IPS-15b (cell line): ENCODE results near the gene ELOVL1.

Source experiments
- H3K27me3 ChIP-seq: one replicate; pipeline ENCODE4 v1.6.1; 2013; ENCODE audit warnings: low read length; ENCODE audit not compliant: control insufficient read depth, insufficient read depth
- H3K36me3 ChIP-seq: one replicate; pipeline ENCODE4 v1.6.1; 2013; ENCODE audit warnings: low read length; ENCODE audit not compliant: control insufficient read depth, insufficient read depth
- H3K4me1 ChIP-seq: one replicate; pipeline ENCODE4 v1.6.1; 2013; ENCODE audit warnings: mild to moderate bottlenecking, low read length; ENCODE audit not compliant: control insufficient read depth, insufficient read depth
- H3K4me3 ChIP-seq: one replicate; pipeline ENCODE4 v1.5.1; 2013; ENCODE audit warnings: low read depth, low read length
- H3K9ac ChIP-seq: one replicate; pipeline ENCODE4 v1.6.1; 2013; ENCODE audit warnings: low read depth, mild to moderate bottlenecking, low read length
- H3K9me3 ChIP-seq: one replicate; pipeline ENCODE4 v1.6.1; 2013; ENCODE audit warnings: mild to moderate bottlenecking, low read length; ENCODE audit not compliant: control insufficient read depth, insufficient read depth

Gene ELOVL1

GRCh38 chr1:43318831-43319230 lies 49.0 kb downstream of the ELOVL1 start:
- H3K4me3 ChIP-seq, result no peak overlapping the region
- no peaks in the 10 kb centered on the region for H3K9me3 ChIP-seq

GRCh38 chr1:43317817-43318471 lies 49.9 kb downstream of the ELOVL1 start:
- Histone ChIP-seq H3K9me3 (no peaks in the 10 kb centered on the region), H3K4me1 (peaks cover 2% of the 10 kb centered on the region)

More at GRCh38 chr1:43318831-43319230, 49.0 kb downstream of the ELOVL1 start:
- peaks cover 2% of the 10 kb centered on the region for H3K4me1 ChIP-seq
- H3K36me3 ChIP-seq, result no peaks in the 10 kb centered on the region
- no peaks in the 10 kb centered on the region for H3K27me3 ChIP-seq
- H3K9ac ChIP-seq, result no peak overlapping the region

GRCh38 chr1:43316738-43317520 lies 50.9 kb downstream of the ELOVL1 start:
- H3K9ac ChIP-seq, result no peak overlapping the region
- no peaks in the 10 kb centered on the region for H3K27me3 ChIP-seq
- no peaks in the 10 kb centered on the region for H3K36me3 ChIP-seq
- peaks cover 2% of the 10 kb centered on the region for H3K4me1 ChIP-seq
- H3K4me3 ChIP-seq, result no peak overlapping the region
- no peaks in the 10 kb centered on the region for H3K9me3 ChIP-seq

More at GRCh38 chr1:43317817-43318471, 49.9 kb downstream of the ELOVL1 start:
- Histone ChIP-seq H3K27me3 (no peaks in the 10 kb centered on the region), H3K9ac (no peak overlapping the region), H3K4me3 (no peak overlapping the region), H3K36me3 (no peaks in the 10 kb centered on the region)

- Histone ChIP-seq H3K36me3 (no peaks in the 10 kb centered on the region), H3K27me3 (no peaks in the 10 kb centered on the region), H3K9me3 (no peaks in the 10 kb centered on the region), H3K4me1 (peaks cover 2% of the 10 kb centered on the region), H3K9ac (no peak overlapping the region), H3K4me3 (no peak overlapping the region)
These were observed 51.7 kb downstream of the ELOVL1 start for GRCh38 chr1:43315963-43316737.

- Histone ChIP-seq H3K36me3 (no peaks in the 10 kb centered on the region), H3K4me1 (peaks cover 2% of the 10 kb centered on the region), H3K4me3 (no peak overlapping the region), H3K9me3 (no peaks in the 10 kb centered on the region), H3K27me3 (no peaks in the 10 kb centered on the region), H3K9ac (no peak overlapping the region)
These were observed 52.3 kb downstream of the ELOVL1 start for GRCh38 chr1:43315481-43315880.

- no peak overlapping the region for H3K4me3 ChIP-seq
- peaks cover 2% of the 10 kb centered on the region for H3K4me1 ChIP-seq
- no peak overlapping the region for H3K9ac ChIP-seq
- H3K27me3 ChIP-seq, result no peaks in the 10 kb centered on the region
- H3K9me3 ChIP-seq, result no peaks in the 10 kb centered on the region
- H3K36me3 ChIP-seq, result no peaks in the 10 kb centered on the region
These were observed 53.6 kb downstream of the ELOVL1 start for GRCh38 chr1:43314233-43314632.

- Histone ChIP-seq H3K9me3 (no peaks in the 10 kb centered on the region), H3K9ac (no peak overlapping the region), H3K36me3 (no peaks in the 10 kb centered on the region), H3K4me1 (peaks cover 2% of the 10 kb centered on the region), H3K4me3 (no peak overlapping the region), H3K27me3 (no peaks in the 10 kb centered on the region)
These were observed 54.0 kb downstream of the ELOVL1 start for GRCh38 chr1:43313771-43314170.
